PC-9 (cell line): ENCODE data around the gene PHOSPHO1. TPM values are rescaled to one million over a fixed set of nuclear protein-coding genes. Genes with fewer than 3 reads are reported as not detected.

Experiments
- BruUV-seq: library from RNA; stranded (reverse); fragments of 400-500 nt; replicated peaks from 2 replicates; lab custom pipeline; 2021; lab: Mats Ljungman, UMichigan
- CTCF ChIA-PET: fragments of 300-600 bp; sonication (Branson Sonifier 250); formaldehyde crosslinking; loops from one replicate; lab custom pipeline; 2022; ENCODE audit warnings: antibody characterized with exemption; lab: Charles Lee
- POLR2A ChIA-PET: fragments of 300-600 bp; sonication (Branson Sonifier 250); formaldehyde crosslinking; loops from one replicate; lab custom pipeline; 2022; ENCODE audit warnings: antibody characterized with exemption; ENCODE audit not compliant: unreplicated experiment; lab: Charles Lee
- DNase-seq, 2 experiments: peaks; one replicate each; pipeline versions ENCODE4 v3.0.0 to v3.0.0-alpha.2; 2015 to 2022; ENCODE audit warnings: mixed read lengths in 1 of 2
- H2AFZ ChIP-seq: fragments of 200-600 bp; sonication (generic); 2 replicates; pipeline ENCODE4 v1.8.1; 2017; ENCODE audit warnings: antibody characterized with exemption
- H3F3A ChIP-seq: fragments of 200-600 bp; sonication (generic); 2 replicates; pipeline ENCODE4 v1.8.1; 2017; ENCODE audit warnings: antibody characterized with exemption, mild to moderate bottlenecking, low read depth; ENCODE audit not compliant: insufficient read depth
- H3K27ac ChIP-seq: fragments of 200-600 bp; sonication (generic); 2 replicates; pipeline ENCODE4 v1.6.1; 2016; ENCODE audit warnings: mixed run types
- H3K27me3 ChIP-seq: fragments of 200-600 bp; sonication (generic); 2 replicates; pipeline ENCODE4 v1.6.1; 2016; ENCODE audit warnings: low read depth, mixed run types; ENCODE audit not compliant: insufficient read depth
- H3K36me3 ChIP-seq: fragments of 200-600 bp; sonication (generic); 2 replicates; pipeline ENCODE4 v1.6.1; 2016; ENCODE audit warnings: low read depth, mixed run types
- H3K4me1 ChIP-seq: fragments of 200-600 bp; sonication (generic); replicated peaks from 2 replicates; pipeline ENCODE4 v1.6.1; 2016; ENCODE audit warnings: mixed run types; ENCODE audit not compliant: insufficient read depth
- H3K4me2 ChIP-seq: fragments of 200-600 bp; sonication (generic); 2 replicates; pipeline ENCODE4 v1.6.1; 2017; ENCODE audit warnings: mixed run types
- H3K4me3 ChIP-seq: fragments of 200-600 bp; sonication (generic); 2 replicates; pipeline ENCODE4 v1.6.1; 2016; ENCODE audit warnings: mixed run types
- H3K79me2 ChIP-seq: fragments of 200-600 bp; sonication (generic); 2 replicates; pipeline ENCODE4 v1.6.1; 2017; ENCODE audit warnings: low read depth, mixed run types
- H3K9me2 ChIP-seq: fragments of 200-600 bp; sonication (generic); 2 replicates; pipeline ENCODE4 v1.8.1; 2017; ENCODE audit warnings: mild to moderate bottlenecking; ENCODE audit not compliant: insufficient read depth
- H3K9me3 ChIP-seq: fragments of 200-600 bp; sonication (generic); 2 replicates; pipeline ENCODE4 v1.8.1; 2016; ENCODE audit warnings: low read depth; ENCODE audit not compliant: insufficient read depth
- H4K20me1 ChIP-seq: fragments of 200-600 bp; sonication (generic); 2 replicates; pipeline ENCODE4 v1.8.1; 2017; ENCODE audit not compliant: insufficient read depth
- EZH2 ChIP-seq: fragments of 200-600 bp; sonication (generic); IDR thresholded peaks from 2 replicates; pipeline ENCODE4 v1.8.0; 2017; ENCODE audit warnings: antibody characterized with exemption, low read depth
- intact Hi-C: fragments of 100-400 bp; cut with micrococcal nuclease; formaldehyde crosslinking; loops from one replicate; pipeline ENCODE4 v1.10.0; 2022; ENCODE audit not compliant: unreplicated experiment
- total RNA-seq: library from RNA; stranded (reverse); gene quantifications from 2 replicates; pipeline ENCODE4 v1.2.3, GENCODE V29; 2021
- TF ChIP-seq, protein P1 (sequence below): fragments of 200-600 bp; sonication (generic); conservative IDR thresholded peaks from 2 replicates; pipeline ENCODE4 v1.6.1; 2017; ENCODE audit warnings: mixed run types, antibody characterized with exemption, mild to moderate bottlenecking, moderate library complexity

Gene PHOSPHO1
- total RNA-seq, 1 experiment from 2014 or later, result not detected

GRCh38 chr17:49227436-49228261 lies 2.9 kb downstream of the PHOSPHO1 start:
- Histone ChIP-seq H3K4me2 (peak overlapping the region; percentile 9; the same call in 1 of the 2 replicates), H3K4me3 (no peak overlapping the region), H3K79me2 (no peaks in the 10 kb centered on the region), H3K27ac (no peak overlapping the region), H3K36me3 (no peaks in the 10 kb centered on the region), H4K20me1 (no peaks in the 10 kb centered on the region), H3F3A (no peaks in the 10 kb centered on the region), H3K4me1 (peaks cover 13% of the 10 kb centered on the region), H3K27me3 (peaks cover 29% of the 10 kb centered on the region; the same call in 1 of the 2 replicates), H2AFZ (no peak overlapping the region), H3K9me3 (no peaks in the 10 kb centered on the region), H3K9me2 (no peaks in the 10 kb centered on the region)
- TF ChIP-seq, protein P1, sequence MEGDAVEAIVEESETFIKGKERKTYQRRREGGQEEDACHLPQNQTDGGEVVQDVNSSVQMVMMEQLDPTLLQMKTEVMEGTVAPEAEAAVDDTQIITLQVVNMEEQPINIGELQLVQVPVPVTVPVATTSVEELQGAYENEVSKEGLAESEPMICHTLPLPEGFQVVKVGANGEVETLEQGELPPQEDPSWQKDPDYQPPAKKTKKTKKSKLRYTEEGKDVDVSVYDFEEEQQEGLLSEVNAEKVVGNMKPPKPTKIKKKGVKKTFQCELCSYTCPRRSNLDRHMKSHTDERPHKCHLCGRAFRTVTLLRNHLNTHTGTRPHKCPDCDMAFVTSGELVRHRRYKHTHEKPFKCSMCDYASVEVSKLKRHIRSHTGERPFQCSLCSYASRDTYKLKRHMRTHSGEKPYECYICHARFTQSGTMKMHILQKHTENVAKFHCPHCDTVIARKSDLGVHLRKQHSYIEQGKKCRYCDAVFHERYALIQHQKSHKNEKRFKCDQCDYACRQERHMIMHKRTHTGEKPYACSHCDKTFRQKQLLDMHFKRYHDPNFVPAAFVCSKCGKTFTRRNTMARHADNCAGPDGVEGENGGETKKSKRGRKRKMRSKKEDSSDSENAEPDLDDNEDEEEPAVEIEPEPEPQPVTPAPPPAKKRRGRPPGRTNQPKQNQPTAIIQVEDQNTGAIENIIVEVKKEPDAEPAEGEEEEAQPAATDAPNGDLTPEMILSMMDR, result peak; percentile 94
- TF ChIP-seq EZH2, result no peak
- ChIA-PET CTCF (interaction anchor here (0.6 to 0.9 kb wide), 3 partner anchors 18 to 171 kb away, joined by 3 to 4 read pairs (median 3); no protein-coding TSS in a partner anchor), POLR2A (no interaction called here)
- BruUV-seq, result no TSS peak
- DNase-seq, result peak; percentile 56 to 69
- intact Hi-C loops, result loop anchor here (1.0 to 5.0 kb wide), 5 partner anchors 35 to 190 kb away; no protein-coding TSS in a partner anchor

DNA sequence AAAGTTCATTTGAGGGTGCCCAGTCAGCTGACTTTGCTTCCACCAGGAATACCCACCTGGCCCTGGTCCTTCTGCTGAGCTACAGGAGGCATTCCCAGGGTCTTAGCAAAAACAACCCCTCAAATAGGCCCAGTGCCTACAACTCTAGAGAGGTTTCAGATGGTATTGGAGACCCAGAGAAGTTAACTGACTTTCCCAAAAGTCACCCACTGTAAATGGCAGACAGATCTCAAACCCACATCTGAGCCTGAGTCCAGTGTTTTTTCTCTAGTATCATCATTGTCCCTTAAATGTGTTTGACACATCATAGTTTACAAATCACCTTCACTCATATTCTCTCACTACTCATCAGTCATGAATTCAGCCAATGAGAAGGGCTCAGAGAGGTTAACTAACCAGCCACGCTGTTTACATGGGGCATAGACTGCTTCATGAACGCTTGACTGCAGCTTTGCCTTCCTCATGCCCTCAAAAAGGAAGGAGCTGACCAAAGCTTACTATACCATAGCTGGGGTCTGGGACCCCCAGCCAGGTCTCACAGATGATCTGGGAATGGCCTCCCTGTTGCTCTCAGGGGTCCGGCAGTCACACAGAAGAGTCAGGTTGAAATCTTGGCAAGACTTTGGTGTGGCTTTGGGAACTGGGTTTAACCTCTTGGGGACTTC lies 3.7 kb downstream of the PHOSPHO1 start:
- Histone ChIP-seq H3K9me3 (no peaks in the 10 kb centered on the region), H3F3A (no peaks in the 10 kb centered on the region), H3K36me3 (no peaks in the 10 kb centered on the region), H3K4me3 (no peak overlapping the region), H2AFZ (no peak overlapping the region), H3K27me3 (peaks cover 32% of the 10 kb centered on the region; the same call in 1 of the 2 replicates), H3K4me2 (no peak overlapping the region), H3K79me2 (no peaks in the 10 kb centered on the region), H3K9me2 (no peaks in the 10 kb centered on the region), H3K27ac (no peak overlapping the region), H4K20me1 (no peaks in the 10 kb centered on the region), H3K4me1 (peaks cover 13% of the 10 kb centered on the region)
- BruUV-seq, result no TSS peak
- CTCF ChIA-PET, result no interaction called here
- TF ChIP-seq, protein P1, result no peak
- TF ChIP-seq EZH2, result no peak
- DNase-seq, result no peak
- intact Hi-C loops, result loop anchor here (1.0 to 5.0 kb wide), 5 partner anchors 35 to 190 kb away; no protein-coding TSS in a partner anchor
- POLR2A ChIA-PET, result no interaction called here

- H3K4me1 ChIP-seq, result peaks cover 13% of the 10 kb centered on the region
- intact Hi-C loops, result loop anchor here (5.0 kb wide), 4 partner anchors 33 to 188 kb away; no protein-coding TSS in a partner anchor
- H3K4me3 ChIP-seq, result no peak overlapping the region
- POLR2A ChIA-PET, result interaction anchor here (0.9 kb wide), 1 partner anchor 464 kb away, joined by 6 read pairs; no protein-coding TSS in a partner anchor
- H3K27ac ChIP-seq, result no peak overlapping the region
- H4K20me1 ChIP-seq, result no peaks in the 10 kb centered on the region
- H3K4me2 ChIP-seq, result no peak overlapping the region
- no peaks in the 10 kb centered on the region for H3K36me3 ChIP-seq
- CTCF ChIA-PET, result no interaction called here
- no peaks in the 10 kb centered on the region for H3K9me2 ChIP-seq
- peaks cover 25% of the 10 kb centered on the region; the same call in 1 of the 2 replicates for H3K27me3 ChIP-seq
- H3K79me2 ChIP-seq, result no peaks in the 10 kb centered on the region
- DNase-seq, result no peak
- H3F3A ChIP-seq, result no peaks in the 10 kb centered on the region
- no TSS peak for BruUV-seq
- no peak overlapping the region for H2AFZ ChIP-seq
- no peaks in the 10 kb centered on the region for H3K9me3 ChIP-seq
- TF ChIP-seq, protein P1, result no peak
- no peak for TF ChIP-seq EZH2
These were observed 4.9 kb downstream of the PHOSPHO1 start for GRCh38 chr17:49225554-49226236.
